NK-92 treated with Interleukin-12 subunit alpha and Interleukin-12 subunit beta, amount 100 ng/mL, for 24 hours (cell line): ENCODE data around the gene ILKAP.

Source experiments
- DNase-seq: peaks from one replicate; lab custom pipeline; 2025; lab: John Stamatoyannopoulos, UW

The ILKAP gene

GRCh38 chr2:238203094-238203972, at the start of gene ILKAP:
Gene ILKAP, minus strand, starts transcription at chr2:238203695. Its CDS starts 142 bp downstream, at chr2:238203553.
- DNase-seq = peak; percentile 87

- DNase-seq = no peak
These were observed 49.5 kb upstream of the ILKAP start for GRCh38 chr2:238252766-238253630.

- DNase-seq = no peak
These were observed 48.5 kb upstream of the ILKAP start for GRCh38 chr2:238251986-238252385.

- DNase-seq = no peak
These were observed 47.8 kb upstream of the ILKAP start for GRCh38 chr2:238251331-238251730.

DNA sequence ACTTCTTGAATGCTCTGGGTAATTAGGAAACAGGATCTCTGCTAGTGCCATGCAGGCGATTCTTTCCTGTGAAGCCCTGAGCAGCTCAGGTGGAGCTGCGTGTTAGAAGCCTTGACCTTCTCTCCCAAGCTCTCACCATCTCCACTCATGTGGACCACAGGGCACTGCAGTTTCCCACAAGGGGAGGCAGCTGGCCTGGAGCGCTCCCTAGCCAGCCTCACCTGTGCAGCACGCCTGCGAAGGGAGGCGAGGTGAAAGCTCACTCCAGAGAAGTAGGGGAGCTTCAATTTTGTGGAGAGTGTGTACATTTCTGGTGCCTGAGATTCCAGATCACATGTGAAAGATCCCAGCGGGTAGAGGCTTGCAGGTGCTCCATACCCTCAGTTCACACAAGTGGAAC, 47.4 kb upstream of the ILKAP start:
- DNase-seq = no peak

DNA sequence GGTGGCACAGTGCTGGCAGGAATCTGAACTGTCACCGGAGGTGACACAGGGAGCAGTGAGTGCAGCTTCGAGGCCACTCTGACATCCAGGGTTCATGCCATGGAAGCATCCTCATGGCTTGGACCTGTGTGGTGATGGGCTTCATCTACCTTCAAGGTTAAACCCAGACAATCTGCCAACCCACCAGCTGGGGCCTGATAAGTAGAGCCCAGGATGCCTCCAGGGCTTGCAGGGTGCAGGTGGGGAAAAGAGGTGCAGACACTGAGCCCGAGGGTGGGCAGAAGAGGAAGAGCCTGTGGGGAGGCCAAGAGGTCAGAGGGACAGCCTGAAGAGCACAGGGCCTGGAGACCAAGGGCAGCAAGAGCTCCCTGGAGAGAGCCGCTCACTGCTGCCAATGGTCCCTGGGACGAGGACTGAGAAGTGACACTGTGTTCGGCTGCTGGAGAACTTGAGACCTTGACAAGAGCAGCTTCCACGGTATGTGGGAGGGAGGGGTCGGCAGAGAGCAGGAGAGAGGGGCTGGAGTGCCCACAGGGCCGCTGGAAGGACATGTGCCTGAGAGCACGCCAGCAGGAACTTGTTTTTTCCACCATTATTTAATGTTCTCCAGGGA, 44.5 kb upstream of the ILKAP start:
- no peak for DNase-seq

GRCh38 chr2:238247002-238247822, 43.7 kb upstream of the ILKAP start:
- DNase-seq = no peak

DNA sequence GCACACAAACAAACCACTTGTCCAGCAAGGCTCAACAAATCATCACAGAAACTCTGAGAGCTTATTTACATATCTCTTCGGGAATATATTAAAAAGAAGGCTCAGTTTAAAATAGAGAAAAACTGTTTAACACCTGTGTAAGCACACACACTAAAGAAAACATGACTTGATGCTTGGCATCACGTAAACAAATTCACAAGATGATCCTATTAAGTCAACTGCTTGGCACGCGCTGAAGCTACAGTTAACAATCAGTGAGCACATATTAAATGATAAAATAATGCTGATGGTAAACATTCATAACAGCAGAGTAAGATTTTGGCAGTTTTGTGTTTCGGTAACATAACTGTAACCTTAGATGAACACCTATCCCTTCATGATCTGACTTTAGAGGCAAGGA, 40.7 kb upstream of the ILKAP start:
- DNase-seq = no peak

- DNase-seq = no peak
These were observed 40.1 kb upstream of the ILKAP start for GRCh38 chr2:238243496-238244076.

DNA sequence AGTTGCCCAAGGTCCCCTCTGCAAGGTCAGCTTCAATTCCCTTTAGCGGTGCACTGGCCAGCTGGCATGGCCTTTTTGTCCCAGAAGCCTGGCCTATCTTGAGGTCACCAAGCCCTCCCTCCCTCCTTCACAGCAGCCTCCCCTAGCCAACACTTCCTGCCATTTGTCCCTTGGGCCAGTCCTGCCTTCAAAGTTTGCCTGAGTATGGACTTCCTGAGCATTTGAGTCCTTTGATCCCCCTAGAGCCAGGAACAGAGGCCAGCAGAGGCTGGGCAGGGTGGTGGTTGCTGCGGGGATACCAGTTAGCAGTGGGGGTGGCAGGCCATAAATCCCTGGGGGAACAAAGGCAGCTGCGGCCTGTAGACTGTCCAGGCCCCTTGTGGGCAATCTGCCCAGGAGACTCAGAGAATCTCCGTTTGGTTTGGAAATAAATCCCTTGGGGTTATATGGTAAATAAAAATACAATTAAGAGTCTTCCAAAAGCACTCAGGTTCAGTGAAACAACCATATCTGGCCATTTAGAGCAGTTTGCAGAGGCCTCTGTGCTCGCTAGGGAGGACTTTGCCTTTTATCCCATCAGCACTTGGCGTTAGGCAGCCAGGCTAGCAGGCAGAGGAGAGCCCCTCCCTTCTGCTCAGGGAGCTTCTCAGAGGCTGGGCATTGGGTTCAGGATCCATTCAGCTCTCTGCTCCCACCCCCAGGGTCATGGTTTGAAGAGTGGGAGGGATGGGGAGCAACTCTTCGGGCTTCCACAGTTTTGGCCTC, 39.4 kb upstream of the ILKAP start:
- DNase-seq = no peak

GRCh38 chr2:238241970-238242369, 38.5 kb upstream of the ILKAP start:
- DNase-seq = no peak

DNA sequence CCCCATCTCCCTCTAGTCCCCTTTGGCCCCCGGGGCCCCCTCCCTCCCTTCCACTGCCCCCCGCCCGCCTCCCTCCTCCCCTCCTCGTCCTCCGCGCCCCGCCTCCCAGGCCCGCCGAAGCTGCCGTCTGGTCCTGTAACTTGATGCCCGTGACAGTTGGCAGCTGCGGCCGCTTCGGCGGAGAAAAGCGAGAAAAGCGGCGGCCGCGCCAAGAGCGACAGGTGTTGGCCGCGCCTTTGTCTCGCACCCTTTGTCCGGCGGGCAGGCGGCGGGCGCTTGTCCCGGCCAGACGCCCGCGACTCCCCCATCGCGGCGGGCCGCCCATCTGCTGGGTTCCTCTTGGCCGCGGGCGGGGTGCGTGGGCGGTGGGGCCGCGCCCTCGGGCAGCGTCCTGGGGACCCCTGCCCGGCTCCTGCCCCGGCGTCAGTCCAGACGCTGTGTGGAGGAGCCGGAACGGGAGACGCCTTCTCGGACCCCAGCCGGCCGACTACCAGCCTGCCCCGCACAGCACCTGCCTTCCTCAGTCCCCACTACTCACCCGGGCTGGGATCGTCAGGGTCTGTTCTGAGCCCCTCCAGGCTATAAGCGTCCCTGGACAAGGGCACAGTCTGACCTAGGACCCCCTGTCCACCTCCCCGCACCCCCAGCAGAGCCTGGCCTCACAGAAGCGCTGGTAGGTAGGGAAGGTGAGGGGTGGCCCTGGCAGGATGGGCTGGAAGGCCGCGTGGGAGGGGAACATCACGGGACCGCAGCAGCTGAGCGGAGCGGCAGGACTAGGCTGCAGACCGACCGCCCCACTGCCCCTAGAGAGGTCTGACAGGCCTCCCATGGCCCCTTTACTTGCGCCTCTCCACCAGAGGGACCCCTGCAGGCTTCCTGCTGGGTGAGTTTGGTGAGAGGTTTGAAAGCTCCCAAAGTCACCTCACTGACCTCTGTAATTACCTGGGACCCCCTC, 37.5 kb upstream of the ILKAP start:
- no peak for DNase-seq

GRCh38 chr2:238239863-238240756, 36.6 kb upstream of the ILKAP start, which contains the start of gene HES6:
Gene HES6, minus strand, starts transcription at chr2:238240038. Its CDS starts 133 bp downstream, at chr2:238239905.
- DNase-seq = no peak

- DNase-seq = no peak
These were observed 36.0 kb upstream of the ILKAP start for GRCh38 chr2:238239543-238239862.

DNA sequence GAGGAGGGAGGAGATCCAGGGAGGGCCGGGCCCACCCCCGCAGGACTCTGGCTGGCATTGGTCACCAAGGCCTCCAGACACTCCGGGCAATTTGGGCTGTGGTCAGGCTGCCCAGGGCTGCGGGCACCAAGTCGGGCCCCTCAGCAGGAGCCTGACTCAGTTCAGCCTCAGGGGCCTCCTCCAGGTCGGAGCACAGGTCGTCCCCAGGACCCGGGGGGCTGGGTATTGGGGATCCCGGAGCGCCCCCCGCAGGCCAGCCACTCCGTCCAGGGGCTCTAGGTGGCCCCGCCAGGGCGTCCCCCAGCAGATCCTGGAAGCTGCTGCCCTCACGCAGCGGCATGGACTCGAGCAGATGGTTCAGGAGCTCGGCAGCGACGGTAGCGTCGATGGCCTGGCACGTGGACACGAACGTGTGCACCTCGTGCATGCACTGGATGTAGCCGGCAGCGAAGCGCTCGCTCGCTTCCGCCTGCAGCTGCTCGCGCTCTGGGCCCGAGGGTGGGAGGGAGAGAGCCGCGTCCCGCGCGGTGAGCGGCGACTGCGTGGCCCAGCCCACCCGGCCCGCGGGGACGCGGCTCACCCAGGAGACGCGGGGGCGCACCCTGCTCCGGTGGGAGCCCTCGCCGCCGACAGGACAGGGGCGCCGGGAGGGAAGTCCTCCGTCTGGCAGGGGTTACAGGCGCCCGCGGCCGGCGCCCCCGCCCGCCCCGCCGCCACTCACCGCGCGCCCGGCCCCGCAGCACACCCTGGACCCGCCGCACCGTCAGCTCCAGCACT, 35.5 kb upstream of the ILKAP start:
- DNase-seq = no peak

- no peak for DNase-seq
These were observed 34.8 kb upstream of the ILKAP start for GRCh38 chr2:238238311-238238765.

- no peak for DNase-seq
These were observed 34.1 kb upstream of the ILKAP start for GRCh38 chr2:238237431-238238135.
